Right atrium auricular region (tissue), 2 donors: ENCODE measurements around the gene HSPBP1. TPM values are rescaled to one million over a fixed set of nuclear protein-coding genes. Genes with fewer than 3 reads are reported as not detected.

ENCODE experiments used
- DNase-seq: peaks from one replicate; pipeline ENCODE4 v3.0.0-alpha.2; 2019; ENCODE audit warnings: low spot score
- H3K27ac ChIP-seq, 2 donors: fragments of 200-600 bp; sonication (generic); 1 replicate in 1 of 2; 2 replicates in 1 of 2; pipeline ENCODE4 v1.5.1; 2016 to 2019
- H3K27me3 ChIP-seq, 2 donors: fragments of 200-600 bp; sonication (generic); one replicate each; pipeline versions ENCODE4 v1.5.1 to v1.6.0; 2017 to 2019
- H3K36me3 ChIP-seq: fragments of 200-600 bp; sonication (generic); one replicate; pipeline ENCODE4 v1.5.1; 2016
- H3K4me1 ChIP-seq, 2 donors: fragments of 200-600 bp; sonication (generic); one replicate each; pipeline versions ENCODE4 v1.5.1 to v1.6.0; 2017 to 2019
- H3K4me3 ChIP-seq, 2 donors: fragments of 200-600 bp; sonication (generic); 1 replicate in 1 of 2; 2 replicates in 1 of 2; pipeline ENCODE4 v1.5.1; 2017 to 2019; ENCODE audit warnings: mild to moderate bottlenecking in 1 of 2, moderate library complexity in 1 of 2
- H3K9me3 ChIP-seq, 2 donors: fragments of 200-600 bp; sonication (generic); one replicate each; pipeline ENCODE4 v1.5.1; 2019
- total RNA-seq, 2 donors: library from RNA; depleted of rRNA; stranded (reverse); fragments of >200 nt; gene quantifications; one replicate each; pipeline ENCODE4 v1.1.0, GENCODE V29; 2016
- TF ChIP-seq, protein P1 (sequence below), 2 donors: fragments of 200-600 bp; sonication (generic); IDR thresholded peaks; one replicate each; pipeline ENCODE4 v1.5.1; 2019; ENCODE audit warnings: antibody characterized with exemption in 2 of 2

HSPBP1 gene
- total RNA-seq, 2 donors from 2014 or later, result 29.6 to 35.8 TPM

DNA sequence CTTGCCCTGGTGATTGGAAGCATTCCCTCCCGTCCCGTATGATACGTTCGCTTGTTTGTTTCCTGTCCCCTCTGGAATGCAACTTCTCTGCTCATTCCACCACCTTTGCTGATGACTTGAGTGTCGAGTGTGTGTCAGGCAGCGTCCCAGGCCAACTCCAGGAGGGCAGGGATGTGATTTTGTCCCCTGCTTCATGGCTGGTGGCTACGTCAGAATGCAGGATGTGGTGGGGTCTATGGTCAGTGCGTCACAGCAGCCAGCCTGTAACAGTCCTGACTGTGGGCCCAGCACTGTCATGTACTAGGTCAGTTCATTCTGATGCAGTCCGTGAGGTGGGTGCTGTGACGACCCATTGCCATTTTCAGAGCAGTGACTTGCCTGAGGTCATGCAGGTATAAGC, 20.1 kb upstream of the HSPBP1 start:
- Histone ChIP-seq H3K4me1 (peaks cover 0 to 10% of the 10 kb centered on the region in 2 donors), H3K36me3 (peaks cover 16% of the 10 kb centered on the region), H3K27me3 (no peaks in the 10 kb centered on the region), H3K4me3 (no peak overlapping the region), H3K27ac (no peak overlapping the region), H3K9me3 (no peaks in the 10 kb centered on the region)
- DNase-seq, result no peak
- TF ChIP-seq, protein P1, sequence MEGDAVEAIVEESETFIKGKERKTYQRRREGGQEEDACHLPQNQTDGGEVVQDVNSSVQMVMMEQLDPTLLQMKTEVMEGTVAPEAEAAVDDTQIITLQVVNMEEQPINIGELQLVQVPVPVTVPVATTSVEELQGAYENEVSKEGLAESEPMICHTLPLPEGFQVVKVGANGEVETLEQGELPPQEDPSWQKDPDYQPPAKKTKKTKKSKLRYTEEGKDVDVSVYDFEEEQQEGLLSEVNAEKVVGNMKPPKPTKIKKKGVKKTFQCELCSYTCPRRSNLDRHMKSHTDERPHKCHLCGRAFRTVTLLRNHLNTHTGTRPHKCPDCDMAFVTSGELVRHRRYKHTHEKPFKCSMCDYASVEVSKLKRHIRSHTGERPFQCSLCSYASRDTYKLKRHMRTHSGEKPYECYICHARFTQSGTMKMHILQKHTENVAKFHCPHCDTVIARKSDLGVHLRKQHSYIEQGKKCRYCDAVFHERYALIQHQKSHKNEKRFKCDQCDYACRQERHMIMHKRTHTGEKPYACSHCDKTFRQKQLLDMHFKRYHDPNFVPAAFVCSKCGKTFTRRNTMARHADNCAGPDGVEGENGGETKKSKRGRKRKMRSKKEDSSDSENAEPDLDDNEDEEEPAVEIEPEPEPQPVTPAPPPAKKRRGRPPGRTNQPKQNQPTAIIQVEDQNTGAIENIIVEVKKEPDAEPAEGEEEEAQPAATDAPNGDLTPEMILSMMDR (IDR thresholded peaks at IDR 0.05), result no peak

DNA sequence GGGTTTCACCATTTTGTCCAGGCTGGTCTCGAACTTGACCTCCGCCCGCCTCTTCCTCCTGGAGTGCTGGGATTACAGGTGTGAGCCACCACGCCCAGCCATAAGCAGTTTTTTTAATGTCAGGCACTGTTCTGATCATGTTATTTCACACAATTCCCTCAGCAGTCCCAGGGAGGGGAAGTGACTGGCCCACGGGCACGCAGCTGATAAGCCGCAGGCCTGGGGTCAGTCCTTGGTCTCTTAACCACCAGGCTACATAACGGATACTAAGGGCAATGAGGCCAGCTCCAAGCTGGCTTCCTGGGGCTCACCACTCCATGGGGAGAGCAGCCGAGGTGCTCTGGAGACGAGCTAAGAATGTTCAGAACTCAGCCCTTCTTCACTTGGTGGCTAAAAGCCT, 17.4 kb upstream of the HSPBP1 start:
- Histone ChIP-seq H3K9me3 (no peaks in the 10 kb centered on the region), H3K4me1 (peaks cover 0 to 10% of the 10 kb centered on the region in 2 donors), H3K27ac (no peak overlapping the region), H3K4me3 (no peak overlapping the region), H3K27me3 (no peaks in the 10 kb centered on the region), H3K36me3 (peaks cover 14% of the 10 kb centered on the region)
- DNase-seq, result no peak
- TF ChIP-seq, protein P1 (IDR thresholded peaks at IDR 0.05), result no peak

DNA sequence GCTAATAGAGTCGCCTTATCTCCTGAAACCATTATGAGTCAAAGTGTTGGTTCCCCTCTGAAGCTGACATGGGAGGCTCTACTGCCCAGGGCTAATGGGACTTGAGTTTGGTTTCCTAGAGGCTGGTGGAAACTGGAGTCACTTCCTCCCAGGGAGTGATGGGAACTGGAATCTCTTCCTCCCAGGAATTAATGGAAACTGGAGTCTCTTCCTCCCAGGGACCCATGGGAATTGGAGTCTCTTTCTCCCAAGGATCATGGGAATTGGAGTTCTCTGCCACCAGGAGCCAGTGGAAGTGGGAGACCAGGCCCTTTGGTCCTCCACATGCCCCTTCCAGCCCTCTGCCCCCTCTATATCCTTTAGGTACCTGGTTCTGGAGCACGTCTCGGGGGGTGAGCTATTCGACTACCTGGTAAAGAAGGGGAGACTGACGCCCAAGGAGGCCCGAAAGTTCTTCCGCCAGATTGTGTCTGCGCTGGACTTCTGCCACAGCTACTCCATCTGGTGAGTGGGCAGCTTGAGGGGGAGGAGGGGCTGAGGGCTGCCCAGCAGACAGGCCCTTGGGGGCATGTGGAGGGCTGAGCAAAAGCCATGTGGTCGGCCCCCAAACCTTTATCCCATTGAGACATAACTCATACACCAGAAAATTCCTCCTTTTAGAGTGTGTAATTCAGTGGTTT, 9.3 kb upstream of the HSPBP1 start:
- Histone ChIP-seq H3K4me3 (no peak overlapping the region), H3K27ac (no peak overlapping the region), H3K9me3 (no peaks in the 10 kb centered on the region), H3K27me3 (no peaks in the 10 kb centered on the region), H3K4me1 (peaks cover 0 to 14% of the 10 kb centered on the region in 2 donors), H3K36me3 (peaks cover 10% of the 10 kb centered on the region)
- DNase-seq, result no peak
- TF ChIP-seq, protein P1 (IDR thresholded peaks at IDR 0.05), result no peak

DNA sequence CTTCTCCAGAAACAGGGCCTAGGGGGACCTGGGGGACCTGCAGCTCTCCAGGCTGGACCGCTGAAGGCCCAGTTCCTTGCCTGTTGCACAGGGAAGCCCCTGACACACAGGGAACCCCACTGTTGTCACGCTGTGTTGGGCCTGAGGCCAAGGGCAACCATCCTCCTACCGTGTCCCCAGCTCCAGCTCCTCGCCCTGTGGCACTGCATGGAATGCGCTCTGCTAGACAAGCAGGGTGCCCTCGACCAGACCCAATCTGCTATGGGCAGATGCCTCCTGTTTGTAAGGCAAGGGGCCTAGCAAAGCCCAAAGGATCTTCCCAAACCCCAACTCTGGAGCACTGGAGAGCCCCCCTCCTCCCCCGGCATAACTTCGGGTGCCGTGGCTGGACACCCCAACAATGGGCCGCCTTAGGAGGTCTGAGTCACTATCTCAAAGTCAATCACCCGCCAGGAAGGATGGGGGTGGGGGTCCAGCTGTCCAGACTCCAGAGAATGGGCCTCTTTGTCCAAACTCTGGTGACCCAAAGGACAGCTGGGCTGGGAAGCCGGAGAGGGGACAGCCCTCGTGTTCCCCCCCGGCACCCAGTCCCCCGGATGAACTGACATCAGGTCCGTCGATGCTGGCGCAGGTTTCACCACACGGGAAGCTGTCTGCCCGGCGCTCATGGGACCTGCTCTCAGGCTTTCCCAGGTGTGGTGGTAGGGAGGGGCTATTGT, 7.6 kb upstream of the HSPBP1 start:
- DNase-seq, result no peak
- no peak overlapping the region for H3K27ac ChIP-seq

DNA sequence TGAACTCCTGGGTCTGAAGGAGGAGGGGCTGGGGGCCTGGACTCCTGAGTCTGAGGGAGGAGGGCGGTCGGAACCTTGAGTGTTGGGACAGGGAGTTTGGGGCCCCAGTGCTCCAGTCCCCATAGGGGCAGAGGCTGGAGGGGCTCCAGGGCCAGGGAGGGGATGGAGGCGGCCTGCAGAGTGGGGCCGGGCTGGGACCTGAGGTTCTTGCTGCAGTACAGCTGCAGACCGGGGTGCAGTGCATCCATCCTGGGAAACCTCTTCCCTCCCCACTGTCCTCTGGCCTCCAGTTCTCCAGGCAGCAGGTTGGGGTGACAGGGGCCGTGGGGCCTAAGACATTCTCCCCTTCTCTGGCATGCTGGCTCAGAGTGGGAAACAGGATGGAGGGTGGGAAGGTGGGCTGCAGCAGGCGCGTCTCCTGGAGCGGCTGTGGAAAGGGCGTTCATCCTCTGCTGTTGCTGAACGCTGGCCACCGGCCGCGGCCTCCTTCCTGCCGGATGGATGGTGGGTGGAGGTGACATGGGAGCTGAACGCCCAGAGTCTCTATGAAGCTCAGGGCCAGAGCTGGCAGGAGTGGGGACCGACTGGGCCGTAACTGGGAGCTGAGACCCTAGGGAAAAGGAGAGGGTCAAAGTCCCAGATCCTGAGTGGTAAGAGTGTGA, 5.5 kb upstream of the HSPBP1 start:
- Histone ChIP-seq H3K4me3 (peak overlapping the region in 1 of 2 donors; percentile 15), H3K27ac (peak overlapping the region; percentile 1 to 80)
- DNase-seq, result no peak

More for the DNA sequence above, 7.6 kb upstream of the HSPBP1 start:
- peaks cover 6% of the 10 kb centered on the region for H3K36me3 ChIP-seq
- H3K4me3 ChIP-seq, result no peak overlapping the region
- peaks cover 0 to 24% of the 10 kb centered on the region in 2 donors for H3K4me1 ChIP-seq
- no peaks in the 10 kb centered on the region for H3K9me3 ChIP-seq
- no peaks in the 10 kb centered on the region for H3K27me3 ChIP-seq
- TF ChIP-seq, protein P1 (IDR thresholded peaks at IDR 0.05), result no peak

More for the DNA sequence above, 5.5 kb upstream of the HSPBP1 start:
- Histone ChIP-seq H3K27me3 (no peaks in the 10 kb centered on the region), H3K9me3 (no peaks in the 10 kb centered on the region), H3K4me1 (peaks cover 0 to 30% of the 10 kb centered on the region in 2 donors), H3K36me3 (no peaks in the 10 kb centered on the region)
- TF ChIP-seq, protein P1 (IDR thresholded peaks at IDR 0.05), result no peak
